ENCODE results near the gene ACP1.
A peak's percentile ranks its signal among the peaks of the same experiment; 100 is the strongest.

ACP1 gene

GRCh38 chr2:281381-281780 is 16.6 kb downstream of the ACP1 start:
- Histone ChIP-seq H3K4me1 (ENCODE audit: control insufficient read depth, insufficient read depth, low read length) (peaks cover 33% of the 10 kb centered on the region), H3K36me3 (ENCODE audit: control insufficient read depth, insufficient read depth, low read length) (peaks cover 60% of the 10 kb centered on the region), H3K27ac (ENCODE audit: low read depth, low read length) (no peak overlapping the region), H3K9ac (ENCODE audit: low read length) (no peak overlapping the region), H3K27me3 (ENCODE audit: control insufficient read depth, insufficient read depth, low read length) (peaks cover 15% of the 10 kb centered on the region), H3K4me3 (ENCODE audit: low read depth, low read length) (no peak overlapping the region), H3K9me3 (ENCODE audit: control insufficient read depth, insufficient read depth, low read depth, low read length) (no peaks in the 10 kb centered on the region)

GRCh38 chr2:282371-283263 is 17.9 kb downstream of the ACP1 start:
- H3K27me3 ChIP-seq (ENCODE audit: control insufficient read depth, insufficient read depth, low read length) = peaks cover 27% of the 10 kb centered on the region
- peaks cover 47% of the 10 kb centered on the region for H3K36me3 ChIP-seq (ENCODE audit: control insufficient read depth, insufficient read depth, low read length)
- H3K4me3 ChIP-seq (ENCODE audit: low read depth, low read length) = no peak overlapping the region
- H3K9ac ChIP-seq (ENCODE audit: low read length) = no peak overlapping the region
- peaks cover 42% of the 10 kb centered on the region for H3K4me1 ChIP-seq (ENCODE audit: control insufficient read depth, insufficient read depth, low read length)
- H3K9me3 ChIP-seq (ENCODE audit: control insufficient read depth, insufficient read depth, low read depth, low read length) = no peaks in the 10 kb centered on the region
- H3K27ac ChIP-seq (ENCODE audit: low read depth, low read length) = no peak overlapping the region

- H3K4me3 ChIP-seq (ENCODE audit: low read depth, low read length) = no peak overlapping the region
- H3K9ac ChIP-seq (ENCODE audit: low read length) = no peak overlapping the region
- H3K36me3 ChIP-seq (ENCODE audit: control insufficient read depth, insufficient read depth, low read length) = peaks cover 31% of the 10 kb centered on the region
- H3K4me1 ChIP-seq (ENCODE audit: control insufficient read depth, insufficient read depth, low read length) = peaks cover 42% of the 10 kb centered on the region
- peaks cover 37% of the 10 kb centered on the region for H3K27me3 ChIP-seq (ENCODE audit: control insufficient read depth, insufficient read depth, low read length)
- no peaks in the 10 kb centered on the region for H3K9me3 ChIP-seq (ENCODE audit: control insufficient read depth, insufficient read depth, low read depth, low read length)
- H3K27ac ChIP-seq (ENCODE audit: low read depth, low read length) = no peak overlapping the region
Measured at GRCh38 chr2:283996-284794, 19.4 kb downstream of the ACP1 start.

- H3K4me3 ChIP-seq (ENCODE audit: low read depth, low read length) = no peak overlapping the region
- H3K9ac ChIP-seq (ENCODE audit: low read length) = no peak overlapping the region
- H3K4me1 ChIP-seq (ENCODE audit: control insufficient read depth, insufficient read depth, low read length) = peaks cover 42% of the 10 kb centered on the region
- peaks cover 45% of the 10 kb centered on the region for H3K27me3 ChIP-seq (ENCODE audit: control insufficient read depth, insufficient read depth, low read length)
- 0 out of 2 replicates have a peak overlapping the region, but pooled peaks have one; percentile 8 for H3K27ac ChIP-seq (ENCODE audit: low read depth, low read length)
- H3K36me3 ChIP-seq (ENCODE audit: control insufficient read depth, insufficient read depth, low read length) = peaks cover 23% of the 10 kb centered on the region
- no peaks in the 10 kb centered on the region for H3K9me3 ChIP-seq (ENCODE audit: control insufficient read depth, insufficient read depth, low read depth, low read length)
Measured at GRCh38 chr2:284896-285492, 20.2 kb downstream of the ACP1 start.

GRCh38 chr2:285531-285930 is 20.8 kb downstream of the ACP1 start:
- H3K9ac ChIP-seq (ENCODE audit: low read length) = no peak overlapping the region
- peaks cover 42% of the 10 kb centered on the region for H3K4me1 ChIP-seq (ENCODE audit: control insufficient read depth, insufficient read depth, low read length)
- no peaks in the 10 kb centered on the region for H3K9me3 ChIP-seq (ENCODE audit: control insufficient read depth, insufficient read depth, low read depth, low read length)
- H3K36me3 ChIP-seq (ENCODE audit: control insufficient read depth, insufficient read depth, low read length) = peaks cover 18% of the 10 kb centered on the region
- peaks cover 51% of the 10 kb centered on the region for H3K27me3 ChIP-seq (ENCODE audit: control insufficient read depth, insufficient read depth, low read length)
- 0 out of 2 replicates have a peak overlapping the region, but pooled peaks have one; percentile 8 for H3K27ac ChIP-seq (ENCODE audit: low read depth, low read length)
- no peak overlapping the region for H3K4me3 ChIP-seq (ENCODE audit: low read depth, low read length)

- Histone ChIP-seq H3K9me3 (ENCODE audit: control insufficient read depth, insufficient read depth, low read depth, low read length) (no peaks in the 10 kb centered on the region), H3K27ac (ENCODE audit: low read depth, low read length) (no peak overlapping the region), H3K4me1 (ENCODE audit: control insufficient read depth, insufficient read depth, low read length) (peaks cover 42% of the 10 kb centered on the region), H3K9ac (ENCODE audit: low read length) (no peak overlapping the region), H3K4me3 (ENCODE audit: low read depth, low read length) (no peak overlapping the region), H3K36me3 (ENCODE audit: control insufficient read depth, insufficient read depth, low read length) (peaks cover 13% of the 10 kb centered on the region), H3K27me3 (ENCODE audit: control insufficient read depth, insufficient read depth, low read length) (peaks cover 56% of the 10 kb centered on the region)
Measured at GRCh38 chr2:286035-286434, 21.3 kb downstream of the ACP1 start.

GRCh38 chr2:286774-287392 is 22.1 kb downstream of the ACP1 start:
- no peak overlapping the region for H3K9ac ChIP-seq (ENCODE audit: low read length)
- peaks cover 6% of the 10 kb centered on the region for H3K36me3 ChIP-seq (ENCODE audit: control insufficient read depth, insufficient read depth, low read length)
- no peak overlapping the region for H3K27ac ChIP-seq (ENCODE audit: low read depth, low read length)
- peak overlapping the region; percentile 51 for H3K4me3 ChIP-seq (ENCODE audit: low read depth, low read length)
- H3K4me1 ChIP-seq (ENCODE audit: control insufficient read depth, insufficient read depth, low read length) = peaks cover 42% of the 10 kb centered on the region
- H3K27me3 ChIP-seq (ENCODE audit: control insufficient read depth, insufficient read depth, low read length) = peaks cover 63% of the 10 kb centered on the region
- no peaks in the 10 kb centered on the region for H3K9me3 ChIP-seq (ENCODE audit: control insufficient read depth, insufficient read depth, low read depth, low read length)

- Histone ChIP-seq H3K9me3 (ENCODE audit: control insufficient read depth, insufficient read depth, low read depth, low read length) (no peaks in the 10 kb centered on the region), H3K27me3 (ENCODE audit: control insufficient read depth, insufficient read depth, low read length) (peaks cover 68% of the 10 kb centered on the region), H3K4me3 (ENCODE audit: low read depth, low read length) (peak overlapping the region; percentile 51), H3K9ac (ENCODE audit: low read length) (no peak overlapping the region), H3K27ac (ENCODE audit: low read depth, low read length) (no peak overlapping the region), H3K4me1 (ENCODE audit: control insufficient read depth, insufficient read depth, low read length) (peaks cover 42% of the 10 kb centered on the region), H3K36me3 (ENCODE audit: control insufficient read depth, insufficient read depth, low read length) (peaks cover 2% of the 10 kb centered on the region; the same call in 1 of the 2 replicates)
Measured at GRCh38 chr2:287471-287885, 22.7 kb downstream of the ACP1 start.

- no peak within 1 kb of the TSS for H3K9ac ChIP-seq (ENCODE audit: low read length)
- no peak within 1 kb of the TSS for H3K27ac ChIP-seq (ENCODE audit: low read depth, low read length)
- H3K27me3 ChIP-seq (ENCODE audit: control insufficient read depth, insufficient read depth, low read length) = peaks cover 73% of the 10 kb centered on the region
- peaks cover 41% of the 10 kb centered on the region for H3K4me1 ChIP-seq (ENCODE audit: control insufficient read depth, insufficient read depth, low read length)
- H3K36me3 ChIP-seq (ENCODE audit: control insufficient read depth, insufficient read depth, low read length) = peaks cover 2% of the 10 kb centered on the region; the same call in 1 of the 2 replicates
- no peaks in the 10 kb centered on the region; the same call in 1 of the 2 replicates for H3K9me3 ChIP-seq (ENCODE audit: control insufficient read depth, insufficient read depth, low read depth, low read length)
- H3K4me3 ChIP-seq (ENCODE audit: low read depth, low read length) = peak within 1 kb of the TSS; percentile 64
Measured at GRCh38 chr2:287911-288757, 23.4 kb downstream of the ACP1 start, which contains the start of gene ALKAL2. Gene ALKAL2, minus strand, starts transcription at chr2:288091. Its CDS starts 256 bp downstream, at chr2:287835.
